ENCODE data around the gene DISC1. TPM values are rescaled to one million over a fixed set of nuclear protein-coding genes. Genes with fewer than 3 reads are reported as not detected.
A peak's percentile ranks its signal among the peaks of the same experiment; 100 is the strongest.

DISC1 gene
- total and polyA plus RNA-seq, 2 of the 13 experiments (the other 11 are each of a cell fraction or from before 2014, with no cell fraction given), result 4.2 to 4.6 TPM

GRCh38 chr1:231626951-231627614 is 493 bp downstream of the DISC1 start (continued):
- no peak for TF ChIP-seq CEBPZ (IDR thresholded peaks at IDR 0.05; ENCODE audit: low read length)
- peak; percentile 20; the same call in 1 of the 2 replicates for TF ChIP-seq NFYB (CRISPR knock-in tag; IDR thresholded peaks at IDR 0.05)
- TF ChIP-seq HNF4A (CRISPR knock-in tag; IDR thresholded peaks at IDR 0.05), result peak; percentile 22; the same call in 1 of the 2 replicates
- no peak for TF ChIP-seq GTF3A (CRISPR knock-in tag; conservative IDR thresholded peaks at IDR 0.05)
- no peak for TF ChIP-seq ZNF780A (CRISPR knock-in tag; IDR thresholded peaks at IDR 0.05)
- 0 out of 2 replicates have a peak, but pooled peaks have one; percentile 22 for TF ChIP-seq ETS1 (CRISPR knock-in tag; IDR thresholded peaks at IDR 0.05)
- TF ChIP-seq KDM5A (IDR thresholded peaks at IDR 0.05; ENCODE audit: borderline replicate concordance, low read length), result no peak
- no peak for TF ChIP-seq ZNF674 (CRISPR knock-in tag; IDR thresholded peaks at IDR 0.05; ENCODE audit: low read depth)
- no peak for TF ChIP-seq HCFC1 (IDR thresholded peaks at IDR 0.05; ENCODE audit: low read depth, low read length)
- TF ChIP-seq CREB3 (CRISPR knock-in tag; IDR thresholded peaks at IDR 0.05), result no peak
- no peak for TF ChIP-seq MEIS1 (CRISPR knock-in tag; IDR thresholded peaks at IDR 0.05; ENCODE audit: borderline replicate concordance)
- no peak for TF ChIP-seq NKX3-1 (CRISPR knock-in tag; IDR thresholded peaks at IDR 0.05)
- no peak for TF ChIP-seq SOX13 (IDR thresholded peaks at IDR 0.05)
- TF ChIP-seq SOX13 (CRISPR knock-in tag; conservative IDR thresholded peaks at IDR 0.05 in 1 of 2, IDR thresholded peaks at IDR 0.05 in 1 of 2), result no peak
- TF ChIP-seq ZNF143 (CRISPR knock-in tag; IDR thresholded peaks at IDR 0.05), result no peak
- TF ChIP-seq FOXA3 (CRISPR knock-in tag; IDR thresholded peaks at IDR 0.05), result no peak
- TF ChIP-seq ZNF512B (CRISPR knock-in tag; IDR thresholded peaks at IDR 0.05; ENCODE audit: borderline replicate concordance), result no peak
- no peak for TF ChIP-seq ZFP1 (CRISPR knock-in tag; IDR thresholded peaks at IDR 0.05)
- no peak for TF ChIP-seq SALL2 (CRISPR knock-in tag; IDR thresholded peaks at IDR 0.05)
- no peak for TF ChIP-seq ZNF446 (CRISPR knock-in tag; IDR thresholded peaks at IDR 0.05)
- TF ChIP-seq RAD21 (CRISPR knock-in tag; IDR thresholded peaks at IDR 0.05), result no peak
